Measurements from ENCODE around the gene MRPL45. TPM values are rescaled to one million over a fixed set of nuclear protein-coding genes. Genes with fewer than 3 reads are reported as not detected.

Gene MRPL45
- total and polyA plus RNA-seq, 2 donors (not counting 1 experiment from before 2014, with no cell fraction given) = 13.1 to 17.6 TPM

DNA sequence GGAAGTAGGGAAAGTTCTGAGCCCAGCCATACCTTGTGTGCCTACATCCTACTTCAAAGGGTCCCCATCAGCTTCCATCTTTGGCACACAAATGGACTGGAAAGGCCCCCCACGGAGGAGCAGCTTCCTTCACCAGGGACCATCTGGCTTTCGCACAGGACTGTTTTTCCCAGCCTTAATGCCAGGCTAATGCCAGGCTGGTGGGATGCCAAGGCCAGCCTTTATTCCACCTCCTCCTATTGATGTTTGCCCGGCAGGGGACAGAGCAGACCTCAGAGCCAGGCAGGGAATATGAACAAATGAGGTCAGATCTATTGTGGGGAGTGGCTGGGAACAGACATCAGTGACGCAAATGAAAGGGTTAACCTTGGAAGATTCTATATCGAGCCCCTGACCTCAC lies 41.1 kb downstream of the MRPL45 start:
- CTCF ChIA-PET = interaction anchor here (1.2 to 2.4 kb wide), 2 partner anchors 11 to 76 kb away, joined by 4 to 7 read pairs; no protein-coding TSS in a partner anchor
- no peak overlapping the region for H3K27ac Mint-ChIP-seq

DNA sequence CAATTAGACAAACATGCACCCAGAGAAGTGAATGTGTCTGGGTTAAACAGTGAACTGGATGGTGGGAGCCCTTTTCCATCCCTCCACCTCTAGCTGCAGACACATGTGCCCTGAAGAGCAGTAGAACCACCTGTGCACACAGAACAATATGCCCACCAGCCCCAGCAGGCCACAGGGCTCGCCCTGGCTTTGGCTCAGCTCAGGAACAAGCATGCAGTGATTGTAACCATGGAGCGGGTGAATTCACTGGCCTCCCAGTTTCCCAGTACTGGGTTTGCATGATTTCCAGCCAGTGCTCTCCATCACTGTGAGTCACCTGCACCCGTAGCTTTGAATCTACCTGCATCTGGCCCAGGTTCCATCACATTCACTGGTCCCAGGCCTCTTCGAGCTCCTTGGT lies 41.6 kb downstream of the MRPL45 start:
- Histone ChIP-seq H3K4me2 (replicated peaks; ENCODE audit: low read depth, low read length, poor library complexity, severe bottlenecking) (no peak overlapping the region), H4K20me1 (ENCODE audit: control insufficient read depth, insufficient read depth, low read length, poor library complexity, severe bottlenecking) (no peaks in the 10 kb centered on the region), H3K36me3 (replicated peaks in 1 of 2; ENCODE audit: control extremely low read depth in 1 of 2, control insufficient read depth in 1 of 2, extremely low read depth in 1 of 2, insufficient read depth in 2 of 2, low read length in 1 of 2) (no peaks in the 10 kb centered on the region), H3K9ac (ENCODE audit: low read length) (no peak overlapping the region), H2AFZ (ENCODE audit: insufficient read depth, low read depth, low read length, poor library complexity, severe bottlenecking) (no peak overlapping the region), H3K4me3 (ENCODE audit: control extremely low read depth in 1 of 5, extremely low read depth in 1 of 5, insufficient read depth in 1 of 5, low read depth in 2 of 5, low read length in 4 of 5) (no peak overlapping the region), H3K27ac (ENCODE audit: low read length in 2 of 2) (no peak overlapping the region), H3K9me3 (ENCODE audit: control extremely low read depth in 1 of 3, control insufficient read depth in 2 of 3, insufficient read depth in 1 of 3, low read length in 2 of 3) (no peaks in the 10 kb centered on the region), H3K4me1 (ENCODE audit: control insufficient read depth in 2 of 2, insufficient read depth in 2 of 2, low read length in 2 of 2) (no peaks in the 10 kb centered on the region), H3K79me2 (ENCODE audit: control insufficient read depth, insufficient read depth, low read length) (no peaks in the 10 kb centered on the region), H3K27me3 (replicated peaks in 1 of 4; ENCODE audit: control extremely low read depth in 1 of 4, control insufficient read depth in 3 of 4, insufficient read depth in 4 of 4, low read length in 3 of 4) (no peaks in the 10 kb centered on the region)
- Mint-ChIP-seq H3K9me3 (ENCODE audit: insufficient read depth) (no peaks in the 10 kb centered on the region), H3K27me3 (peaks cover 3% of the 10 kb centered on the region), H3K4me3 (no peak overlapping the region), H3K4me1 (no peaks in the 10 kb centered on the region), H3K27ac (no peak overlapping the region)
- intact Hi-C loops (cut with micrococcal nuclease) = no loop called here
- DNase-seq (no peak), ATAC-seq (ENCODE audit: low read depth) (no peak)
- WGBS (ENCODE audit: insufficient coverage) = 86% methylated on average over 3 of the region's 4 CpGs
- TF ChIP-seq, protein P1, sequence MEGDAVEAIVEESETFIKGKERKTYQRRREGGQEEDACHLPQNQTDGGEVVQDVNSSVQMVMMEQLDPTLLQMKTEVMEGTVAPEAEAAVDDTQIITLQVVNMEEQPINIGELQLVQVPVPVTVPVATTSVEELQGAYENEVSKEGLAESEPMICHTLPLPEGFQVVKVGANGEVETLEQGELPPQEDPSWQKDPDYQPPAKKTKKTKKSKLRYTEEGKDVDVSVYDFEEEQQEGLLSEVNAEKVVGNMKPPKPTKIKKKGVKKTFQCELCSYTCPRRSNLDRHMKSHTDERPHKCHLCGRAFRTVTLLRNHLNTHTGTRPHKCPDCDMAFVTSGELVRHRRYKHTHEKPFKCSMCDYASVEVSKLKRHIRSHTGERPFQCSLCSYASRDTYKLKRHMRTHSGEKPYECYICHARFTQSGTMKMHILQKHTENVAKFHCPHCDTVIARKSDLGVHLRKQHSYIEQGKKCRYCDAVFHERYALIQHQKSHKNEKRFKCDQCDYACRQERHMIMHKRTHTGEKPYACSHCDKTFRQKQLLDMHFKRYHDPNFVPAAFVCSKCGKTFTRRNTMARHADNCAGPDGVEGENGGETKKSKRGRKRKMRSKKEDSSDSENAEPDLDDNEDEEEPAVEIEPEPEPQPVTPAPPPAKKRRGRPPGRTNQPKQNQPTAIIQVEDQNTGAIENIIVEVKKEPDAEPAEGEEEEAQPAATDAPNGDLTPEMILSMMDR (IDR thresholded peaks at IDR 0.05) = no peak
- no peak for TF ChIP-seq EZH2 (IDR thresholded peaks at IDR 0.05; ENCODE audit: borderline replicate concordance, insufficient read depth, low read depth, low read length, poor library complexity, severe bottlenecking)
- CTCF ChIA-PET = interaction anchor here (1.2 to 2.4 kb wide), 2 partner anchors 11 to 76 kb away, joined by 4 to 7 read pairs; no protein-coding TSS in a partner anchor
- POLR2A ChIA-PET = no interaction called here

More for the DNA sequence above, 41.1 kb downstream of the MRPL45 start:
- Mint-ChIP-seq H3K9me3 (ENCODE audit: insufficient read depth) (no peaks in the 10 kb centered on the region), H3K4me3 (no peak overlapping the region), H3K27me3 (peaks cover 6% of the 10 kb centered on the region), H3K4me1 (no peaks in the 10 kb centered on the region)
- H3K4me3 ChIP-seq (ENCODE audit: control extremely low read depth in 1 of 5, extremely low read depth in 1 of 5, insufficient read depth in 1 of 5, low read depth in 2 of 5, low read length in 4 of 5) = no peak overlapping the region
- no peak overlapping the region for H3K27ac ChIP-seq (ENCODE audit: low read length in 2 of 2)
- no peak for TF ChIP-seq EZH2 (IDR thresholded peaks at IDR 0.05; ENCODE audit: borderline replicate concordance, insufficient read depth, low read depth, low read length, poor library complexity, severe bottlenecking)
- TF ChIP-seq, protein P1 (IDR thresholded peaks at IDR 0.05) = no peak
- no peaks in the 10 kb centered on the region for H3K36me3 ChIP-seq (replicated peaks in 1 of 2; ENCODE audit: control extremely low read depth in 1 of 2, control insufficient read depth in 1 of 2, extremely low read depth in 1 of 2, insufficient read depth in 2 of 2, low read length in 1 of 2)
- H3K27me3 ChIP-seq (replicated peaks in 1 of 4; ENCODE audit: control extremely low read depth in 1 of 4, control insufficient read depth in 3 of 4, insufficient read depth in 4 of 4, low read length in 3 of 4) = no peaks in the 10 kb centered on the region
- no peaks in the 10 kb centered on the region for H4K20me1 ChIP-seq (ENCODE audit: control insufficient read depth, insufficient read depth, low read length, poor library complexity, severe bottlenecking)
- intact Hi-C loops (cut with micrococcal nuclease) = no loop called here
- H3K9ac ChIP-seq (ENCODE audit: low read length) = no peak overlapping the region
- no peak overlapping the region for H3K4me2 ChIP-seq (replicated peaks; ENCODE audit: low read depth, low read length, poor library complexity, severe bottlenecking)
- DNase-seq (no peak), ATAC-seq (ENCODE audit: low read depth) (no peak)
- WGBS (ENCODE audit: insufficient coverage) = 67% methylated on average over 1 of the region's 5 CpGs
- H2AFZ ChIP-seq (ENCODE audit: insufficient read depth, low read depth, low read length, poor library complexity, severe bottlenecking) = no peak overlapping the region
- no peaks in the 10 kb centered on the region for H3K9me3 ChIP-seq (ENCODE audit: control extremely low read depth in 1 of 3, control insufficient read depth in 2 of 3, insufficient read depth in 1 of 3, low read length in 2 of 3)
- no peaks in the 10 kb centered on the region for H3K4me1 ChIP-seq (ENCODE audit: control insufficient read depth in 2 of 2, insufficient read depth in 2 of 2, low read length in 2 of 2)
- H3K79me2 ChIP-seq (ENCODE audit: control insufficient read depth, insufficient read depth, low read length) = no peaks in the 10 kb centered on the region
- POLR2A ChIA-PET = no interaction called here

All from B cell (primary cell).